Activated CD4-positive, CD25-positive, alpha-beta regulatory T cell treated with anti-CD3 and anti-CD28 coated beads, Interleukin-2, amount 50 U/mL, for 72 hours (primary cell): ENCODE data around the gene CCDC6.
"Not testable (repeated sequence)": the region's sequence is repeated elsewhere in the genome, so short reads cannot be mapped to it uniquely, and the experiment has no call there.

ENCODE experiments used
- DNase-seq: peaks from one replicate; pipeline ENCODE4 v3.0.0; 2021

CCDC6 gene

GRCh38 chr10:59905066-59905730 is 1.2 kb downstream of the CCDC6 start:
- peak; percentile 51 for DNase-seq

- no peak for DNase-seq
Observed at GRCh38 chr10:59904426-59905065, 1.8 kb downstream of the CCDC6 start.

GRCh38 chr10:59903871-59904270 is 2.5 kb downstream of the CCDC6 start:
- no peak for DNase-seq

- DNase-seq = no peak
Observed at GRCh38 chr10:59902016-59902415, 4.3 kb downstream of the CCDC6 start.

- DNase-seq = no peak
Observed at GRCh38 chr10:59901470-59901869, 4.9 kb downstream of the CCDC6 start.

GRCh38 chr10:59900048-59900727 is 6.2 kb downstream of the CCDC6 start:
- DNase-seq = no peak

DNA sequence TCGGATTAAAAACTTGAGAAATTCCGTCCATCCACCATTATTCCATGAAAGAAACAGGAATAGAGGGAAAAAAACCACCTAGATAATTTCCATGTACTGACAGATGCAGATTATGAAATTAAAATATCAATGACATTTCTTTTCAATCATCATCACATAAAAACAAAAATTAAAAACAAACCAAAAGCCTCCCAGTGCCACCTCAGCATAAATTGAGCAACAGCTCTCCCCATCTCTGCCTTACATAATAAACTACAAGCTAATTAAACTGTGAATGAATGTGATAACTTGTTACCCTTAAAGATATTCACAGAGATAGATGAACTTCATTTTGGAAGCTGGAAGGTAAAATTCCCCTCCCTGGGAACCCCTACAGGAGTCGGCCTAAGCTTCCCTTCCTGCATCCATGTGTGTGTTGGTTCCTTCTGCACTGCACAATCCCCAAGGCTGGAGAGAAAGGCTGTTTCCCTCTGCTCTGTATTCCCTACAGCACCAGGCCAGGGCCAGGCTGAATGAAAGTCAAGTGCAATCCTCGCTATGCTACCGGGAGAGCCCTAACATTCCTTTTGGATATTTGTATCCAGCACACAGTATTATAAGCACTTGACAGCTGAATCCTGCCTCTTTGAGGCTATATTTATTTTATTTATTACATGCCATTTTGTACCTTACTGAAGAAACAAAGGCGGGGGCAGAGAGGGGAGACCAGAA is 8.1 kb downstream of the CCDC6 start:
- no peak for DNase-seq

DNA sequence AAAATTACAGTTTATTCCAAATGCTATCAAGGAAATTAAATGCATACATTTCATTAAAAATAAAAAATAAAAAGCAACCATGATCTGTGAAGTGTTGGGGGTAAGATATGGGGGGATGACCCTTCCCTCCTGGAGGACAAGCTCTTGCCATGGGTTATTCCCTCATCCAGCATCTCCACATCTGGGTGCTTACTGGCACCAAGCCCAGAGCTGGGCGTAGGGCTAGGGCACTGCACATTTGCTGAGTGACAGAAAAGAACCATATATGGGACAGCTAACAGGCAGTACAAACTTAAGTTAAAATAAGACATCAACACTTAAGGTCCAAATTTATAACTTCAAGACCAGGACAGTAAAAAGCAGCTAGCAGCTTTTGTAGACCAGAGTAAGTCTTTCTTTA is 10.2 kb downstream of the CCDC6 start:
- no peak for DNase-seq

- no peak for DNase-seq
Observed at GRCh38 chr10:59895629-59896116, 10.7 kb downstream of the CCDC6 start.

- no peak for DNase-seq
Observed at GRCh38 chr10:59894114-59894513, 12.2 kb downstream of the CCDC6 start.

DNA sequence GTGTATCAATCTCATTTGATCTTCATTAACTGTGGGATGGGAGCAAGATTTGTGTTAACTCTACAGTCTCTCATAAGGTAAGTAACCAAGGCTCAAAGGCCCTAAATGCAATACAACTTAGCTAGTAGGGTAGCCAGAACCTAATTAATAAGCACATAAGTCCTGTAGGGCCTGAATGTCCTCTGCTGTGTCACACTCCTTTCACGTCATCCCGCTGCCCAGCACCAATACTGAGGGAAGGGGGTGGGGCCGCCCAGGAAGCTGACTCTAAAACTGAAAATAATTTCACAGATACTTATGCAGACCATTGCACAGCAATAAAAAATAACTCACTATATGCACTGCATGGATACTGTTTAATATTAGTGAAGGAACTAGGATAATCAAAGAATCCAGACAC is 13.7 kb downstream of the CCDC6 start:
- no peak for DNase-seq

DNA sequence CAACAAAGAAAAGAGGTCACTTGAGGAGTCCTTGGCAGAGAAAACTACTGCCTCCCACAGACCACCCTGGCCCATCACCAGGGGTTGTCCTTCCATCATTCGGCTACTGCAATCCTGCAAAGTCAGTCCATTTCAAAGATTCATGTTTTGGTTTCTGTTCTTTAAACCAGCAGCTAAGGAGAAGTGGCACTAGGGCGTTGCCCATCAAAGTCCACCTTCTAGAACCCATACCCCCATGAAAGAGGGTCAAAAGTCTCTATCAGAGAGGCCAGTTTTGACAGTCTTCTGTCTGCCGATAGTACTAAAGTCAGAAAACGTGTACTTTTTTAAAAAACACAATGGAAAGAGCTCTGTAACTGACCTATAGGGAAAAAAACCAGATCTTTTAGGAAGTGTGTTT is 14.4 kb downstream of the CCDC6 start:
- DNase-seq = no peak

DNA sequence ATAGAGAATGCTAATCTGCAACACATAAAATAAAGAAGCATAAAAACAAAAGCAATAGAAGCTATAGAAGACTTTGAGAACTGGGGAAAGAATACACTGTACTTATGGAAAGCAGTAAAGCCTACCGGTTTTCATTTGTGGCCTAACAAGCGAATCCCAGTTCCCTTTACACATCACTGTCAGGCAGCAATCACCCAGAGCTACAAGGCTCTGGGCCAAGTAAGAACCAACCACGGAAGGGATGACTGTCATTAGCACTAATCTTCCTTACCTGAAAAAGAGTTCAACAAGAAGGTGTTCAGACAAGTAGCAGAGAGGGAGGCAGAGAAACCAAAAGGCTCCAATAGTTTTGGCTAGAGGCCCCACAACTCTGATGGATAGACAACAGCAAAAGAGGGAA is 15.0 kb downstream of the CCDC6 start:
- no peak for DNase-seq

DNA sequence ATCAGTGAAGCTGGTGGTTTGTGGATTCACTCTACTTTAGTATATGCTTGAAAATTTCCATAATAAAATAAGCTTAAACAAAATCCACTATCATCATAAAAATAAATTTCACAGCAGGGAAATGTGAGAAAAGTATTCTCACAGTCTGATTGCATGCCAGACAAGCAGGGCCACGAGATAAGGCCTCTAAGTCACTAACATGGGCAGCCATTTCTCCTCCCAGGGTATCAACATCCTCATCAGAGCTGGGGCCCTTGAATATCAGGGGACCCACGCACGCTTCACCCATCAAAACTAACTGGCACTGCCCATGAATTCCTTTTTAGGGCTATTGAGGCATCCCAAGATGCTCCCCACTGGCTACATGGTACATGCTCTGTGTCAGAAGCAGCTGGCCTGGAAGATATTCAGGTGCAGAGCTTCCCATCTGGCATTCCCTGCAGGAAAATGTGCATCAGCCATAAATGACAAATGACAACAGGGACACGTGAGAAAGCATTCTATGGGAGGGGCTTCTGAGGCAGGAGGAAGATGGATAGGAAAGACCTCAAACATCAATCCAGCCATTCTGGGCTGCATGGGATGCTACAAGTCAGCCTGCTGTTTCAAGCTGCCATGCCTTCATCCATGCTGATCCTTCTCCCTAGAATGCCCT is 17.4 kb downstream of the CCDC6 start:
- no peak for DNase-seq

DNA sequence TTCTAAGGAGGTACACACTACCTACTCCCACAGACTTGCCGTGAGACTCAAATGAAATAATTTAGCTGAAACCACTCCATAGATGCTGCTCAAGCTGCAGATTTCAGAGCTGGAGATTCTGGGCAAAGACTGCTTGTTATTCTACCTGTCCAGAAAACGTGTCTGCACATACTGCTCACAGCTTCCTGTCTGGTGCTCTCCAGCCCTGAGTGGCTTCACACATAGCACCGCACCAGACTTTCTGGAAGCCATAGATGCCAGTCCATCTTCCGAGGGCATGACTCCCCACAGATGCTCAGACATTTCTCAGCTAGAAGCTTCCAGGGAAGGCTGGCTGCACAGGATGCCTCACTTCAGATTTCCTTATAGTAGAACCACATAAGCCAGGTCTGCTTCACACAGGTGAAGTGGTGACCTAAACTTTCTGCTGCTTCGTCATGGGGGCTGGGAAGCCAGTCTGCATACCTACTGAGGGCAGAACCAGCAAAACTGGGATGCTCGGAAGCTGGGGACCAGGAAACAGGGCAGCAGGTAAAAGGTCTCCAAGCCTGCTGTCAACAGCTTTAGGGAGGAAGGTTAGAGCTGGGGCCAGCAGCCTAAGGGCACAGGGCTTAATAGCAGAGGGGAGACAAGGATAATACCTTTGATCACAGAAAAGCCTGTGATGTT is 18.2 kb downstream of the CCDC6 start:
- no peak for DNase-seq

- no peak for DNase-seq
Observed at GRCh38 chr10:59887006-59887405, 19.4 kb downstream of the CCDC6 start.

DNA sequence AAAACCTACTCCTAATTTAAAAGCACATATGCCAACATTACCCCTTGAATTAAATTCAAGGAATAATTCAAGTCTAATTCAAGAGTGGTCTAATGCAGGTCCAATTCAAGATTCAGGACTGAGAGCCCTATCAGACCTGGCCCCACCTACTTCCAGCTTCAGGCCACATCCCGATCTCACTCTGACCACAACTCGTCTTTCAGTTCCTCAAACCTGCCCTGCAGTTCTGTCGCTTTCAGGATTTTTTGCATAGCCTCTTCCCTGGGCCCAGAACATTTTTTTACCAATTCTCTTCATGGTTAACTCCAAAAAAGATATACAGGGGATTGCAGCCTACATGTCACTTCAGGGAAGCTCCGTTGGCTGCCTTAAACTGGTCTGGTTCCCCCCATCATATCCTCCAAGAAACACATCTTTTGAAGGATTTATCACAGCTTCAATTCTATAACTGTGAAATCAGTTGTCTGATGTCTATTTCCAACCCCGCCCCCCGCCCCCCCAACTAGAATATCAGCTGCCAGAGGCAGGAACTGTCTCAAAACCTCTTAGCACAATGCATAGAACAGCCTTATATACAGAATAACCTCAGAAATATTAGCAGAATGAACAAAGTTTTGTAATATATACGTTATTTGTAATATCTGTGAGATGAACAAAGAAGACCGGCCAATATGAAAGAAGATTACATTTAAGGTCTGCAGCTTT is 20.8 kb downstream of the CCDC6 start:
- DNase-seq = no peak

DNA sequence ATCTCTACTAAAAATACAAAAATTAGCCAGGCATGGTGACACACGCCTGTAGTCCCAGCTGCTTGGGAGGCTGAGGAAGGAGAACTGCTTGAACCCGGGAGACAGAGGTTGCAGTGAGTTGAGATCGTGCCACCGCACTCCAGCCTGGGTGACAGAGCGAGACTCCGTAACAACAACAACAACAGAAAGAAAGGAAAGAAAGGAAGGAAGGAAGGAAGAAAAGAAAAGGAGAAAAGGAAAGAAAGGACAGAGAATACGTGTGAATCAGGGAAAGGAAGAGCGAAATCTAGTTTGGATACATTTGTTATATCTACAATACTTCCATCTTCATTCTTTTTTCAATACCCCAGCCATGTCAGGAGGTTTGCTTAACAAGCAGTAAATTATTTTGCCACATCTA is 21.5 kb downstream of the CCDC6 start:
- DNase-seq = not testable (repeated sequence)

DNA sequence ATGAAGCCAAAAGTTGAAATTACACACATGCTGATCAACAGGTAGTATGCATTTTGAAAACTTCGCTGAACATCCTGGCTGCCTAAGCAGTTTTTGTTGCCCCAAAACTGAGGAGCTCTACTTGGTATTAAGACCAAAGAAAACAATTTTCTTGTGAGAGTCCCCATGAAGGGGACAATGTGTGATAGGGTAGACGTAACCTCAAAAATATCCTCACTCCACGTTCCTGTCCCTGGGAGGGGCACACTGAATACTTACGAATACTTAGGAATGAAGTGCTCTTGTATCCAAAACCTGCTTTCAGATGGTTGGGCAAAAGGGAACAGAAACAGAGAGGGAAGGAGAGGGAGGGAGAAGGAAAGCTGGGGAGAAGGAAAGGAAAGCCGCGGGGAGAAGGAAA is 24.7 kb downstream of the CCDC6 start:
- no peak for DNase-seq

DNA sequence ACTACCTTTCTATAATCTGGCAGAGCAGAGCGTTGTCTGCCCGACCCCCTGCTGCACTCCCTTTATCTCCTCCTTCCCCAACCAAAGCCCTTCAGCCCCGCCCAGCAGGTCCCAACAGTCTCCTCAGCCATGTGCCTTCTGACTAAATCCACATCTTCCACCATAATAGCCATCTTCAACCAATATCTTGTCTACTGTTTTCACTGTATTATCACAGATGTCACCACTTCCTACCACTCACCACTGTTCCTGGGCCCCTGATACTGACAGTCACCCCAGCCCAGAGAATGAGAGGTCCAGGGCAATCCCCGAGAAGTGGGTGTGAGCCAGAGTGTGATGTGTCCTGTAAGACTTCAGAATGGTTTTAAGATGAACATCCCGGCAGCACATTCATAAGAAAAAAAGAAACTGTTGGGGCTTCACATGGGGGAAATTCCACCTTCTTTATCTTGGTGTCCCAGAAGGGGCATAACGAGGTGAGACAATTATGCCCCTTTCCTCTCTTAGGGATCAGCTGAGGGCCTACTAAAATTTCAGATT is 25.3 kb downstream of the CCDC6 start:
- peak; percentile 52 for DNase-seq

GRCh38 chr10:59880019-59880717 is 26.2 kb downstream of the CCDC6 start:
- DNase-seq = no peak
